IMR-90 (cell line): ENCODE results near the gene RIPOR2. TPM values are rescaled to one million over a fixed set of nuclear protein-coding genes. Genes with fewer than 3 reads are reported as not detected.
A peak's percentile ranks its signal among the peaks of the same experiment; 100 is the strongest.

Source experiments
- ATAC-seq: fragments of 200-7000 bp; cut with Tn5 transposase; 2 replicates; pipeline ENCODE4 v1.9.1; 2020; ENCODE audit warnings: low read depth, mild to moderate bottlenecking, moderate library complexity
- BruUV-seq: library from RNA; stranded (reverse); fragments of 400-500 nt; replicated peaks from 2 replicates; lab custom pipeline; 2021; lab: Mats Ljungman, UMichigan
- CTCF ChIA-PET: fragments of 300-600 bp; formaldehyde crosslinking; extraction: SDS; loops from one replicate; lab custom pipeline; 2021; ENCODE audit warnings: antibody characterized with exemption; lab: Yijun Ruan, JAX
- POLR2A ChIA-PET: fragments of 300-600 bp; sonication (Branson Sonifier 250); formaldehyde crosslinking; loops from one replicate; lab custom pipeline; 2022; ENCODE audit warnings: antibody characterized with exemption; ENCODE audit not compliant: unreplicated experiment; lab: Charles Lee
- DNase-seq: peaks from one replicate; pipeline ENCODE4 v3.0.0; 2013
- H2AFZ ChIP-seq: replicated peaks from 2 replicates; pipeline ENCODE3; 2013; ENCODE audit warnings: low read length, mild to moderate bottlenecking; ENCODE audit not compliant: poor library complexity
- H2AK5ac ChIP-seq: 2 replicates; pipeline ENCODE4 v1.6.1; 2013; ENCODE audit warnings: low read depth, low read length, inconsistent platforms
- H2AK9ac ChIP-seq: replicated peaks from 2 replicates; pipeline ENCODE3; 2013; ENCODE audit warnings: mild to moderate bottlenecking, low read depth, low read length, moderate library complexity; ENCODE audit not compliant: poor library complexity
- H2BK120ac ChIP-seq: 2 replicates; pipeline ENCODE4 v1.6.1; 2013; ENCODE audit warnings: low read depth, low read length, inconsistent platforms
- H2BK15ac ChIP-seq: 3 replicates; pipeline ENCODE4 v1.6.1; 2013; ENCODE audit warnings: low read depth, low read length, inconsistent platforms
- H2BK20ac ChIP-seq: 2 replicates; pipeline ENCODE4 v1.6.1; 2013; ENCODE audit warnings: low read depth, mild to moderate bottlenecking, inconsistent platforms, low read length, moderate library complexity
- H2BK5ac ChIP-seq: 2 replicates; pipeline ENCODE4 v1.6.1; 2013; ENCODE audit warnings: mild to moderate bottlenecking, low read depth, low read length, inconsistent platforms; ENCODE audit not compliant: poor library complexity, severe bottlenecking
- H3K14ac ChIP-seq: replicated peaks from 2 replicates; pipeline ENCODE4 v1.6.1; 2013; ENCODE audit warnings: low read depth, low read length, inconsistent platforms
- H3K18ac ChIP-seq: 2 replicates; pipeline ENCODE4 v1.6.1; 2013; ENCODE audit warnings: low read depth, low read length, control low read depth
- H3K23ac ChIP-seq: 2 replicates; pipeline ENCODE4 v1.6.1; 2013; ENCODE audit warnings: low read depth, low read length, inconsistent platforms
- H3K27ac ChIP-seq: 2 replicates; pipeline ENCODE4 v1.5.1; 2013; ENCODE audit warnings: mild to moderate bottlenecking, control low read depth, low read length; ENCODE audit not compliant: insufficient read depth
- H3K27me3 ChIP-seq: 2 replicates; pipeline ENCODE4 v1.6.1; 2013; ENCODE audit warnings: low read length; ENCODE audit not compliant: control insufficient read depth, insufficient read depth
- H3K36me3 ChIP-seq: 2 replicates; pipeline ENCODE4 v1.6.1; 2013; ENCODE audit warnings: low read length, mixed read lengths; ENCODE audit not compliant: control insufficient read depth, insufficient read depth
- H3K4ac ChIP-seq: 2 replicates; pipeline ENCODE4 v1.6.1; 2013; ENCODE audit warnings: low read depth, low read length, inconsistent platforms
- H3K4me1 ChIP-seq: 2 replicates; pipeline ENCODE4 v1.6.1; 2013; ENCODE audit warnings: low read length, mixed read lengths; ENCODE audit not compliant: control insufficient read depth, insufficient read depth
- H3K4me2 ChIP-seq: 2 replicates; pipeline ENCODE4 v1.6.1; 2013; ENCODE audit warnings: low read depth, mild to moderate bottlenecking, control low read depth, low read length, moderate library complexity
- H3K4me3 ChIP-seq: 2 replicates; pipeline ENCODE4 v1.5.1; 2013; ENCODE audit warnings: low read depth, mild to moderate bottlenecking, control low read depth, low read length, moderate library complexity; ENCODE audit not compliant: insufficient read depth
- H3K56ac ChIP-seq: 2 replicates; pipeline ENCODE4 v1.6.1; 2013; ENCODE audit warnings: low read length, inconsistent platforms; ENCODE audit not compliant: insufficient read depth; ENCODE audit errors: extremely low read depth
- H3K79me1 ChIP-seq, 2 experiments: 2 replicates each; pipeline ENCODE4 v1.6.1; 2013; ENCODE audit warnings: low read length in 2 of 2, inconsistent platforms in 1 of 2, low read depth in 1 of 2
- H3K9ac ChIP-seq: 2 replicates; pipeline ENCODE4 v1.6.1; 2013; ENCODE audit warnings: low read depth, low read length, control low read depth
- H3K9me1 ChIP-seq: 2 replicates; pipeline ENCODE4 v1.6.1; 2013; ENCODE audit warnings: low read length, inconsistent platforms; ENCODE audit not compliant: insufficient read depth
- H3K9me3 ChIP-seq: 2 replicates; pipeline ENCODE4 v1.6.1; 2013; ENCODE audit warnings: low read length; ENCODE audit not compliant: control insufficient read depth, insufficient read depth
- H4K20me1 ChIP-seq: 2 replicates; pipeline ENCODE4 v1.6.1; 2013; ENCODE audit warnings: low read length, inconsistent platforms; ENCODE audit not compliant: insufficient read depth
- H4K5ac ChIP-seq: 2 replicates; pipeline ENCODE4 v1.6.1; 2013; ENCODE audit warnings: mild to moderate bottlenecking, low read depth, low read length, control low read depth
- H4K8ac ChIP-seq, 2 experiments: 2 replicates each; pipeline ENCODE4 v1.6.1; 2013; ENCODE audit warnings: low read depth in 2 of 2, low read length in 2 of 2, control low read depth in 1 of 2, inconsistent platforms in 1 of 2
- H4K91ac ChIP-seq: 2 replicates; pipeline ENCODE4 v1.6.1; 2013; ENCODE audit warnings: low read depth, low read length, inconsistent platforms; ENCODE audit not compliant: insufficient read depth
- FOS ChIP-seq: fragments of 150-350 bp; IDR thresholded peaks from 2 replicates; pipeline ENCODE4 v1.6.1; 2016; ENCODE audit warnings: low read depth, low read length
- MAZ ChIP-seq: IDR thresholded peaks from 2 replicates; pipeline ENCODE4 v1.6.1; 2012; ENCODE audit warnings: low read depth, mild to moderate bottlenecking, low read length, improper control_type of control experiment, moderate library complexity, borderline replicate concordance
- WGBS, 2 experiments: methylation state at CpG; one replicate each; pipeline versions ENCODE4 v1.1.5 to v1.1.7; 2013; ENCODE audit warnings: missing lambda C conversion rate in 2 of 2; ENCODE audit not compliant: insufficient read length in 1 of 2; ENCODE audit errors: extremely low coverage in 2 of 2; 5-methylcytosine and 5-hydroxymethylcytosine counted together
- dilution Hi-C: fragments of 300-500 bp; cut with HindIII; formaldehyde crosslinking; loops from one replicate; pipeline ENCODE4 v1.14.3; 2018; ENCODE audit warnings: low sequenced_read_pairs; ENCODE audit not compliant: unreplicated experiment
- in situ Hi-C: fragments of 300-500 bp; cut with MboI; formaldehyde crosslinking; loops from 3 replicates; pipeline ENCODE4 v1.14.3; 2019; ENCODE audit warnings: low sequenced_read_pairs, inconsistent platforms, mixed read lengths
- intact Hi-C: fragments of 100-400 bp; cut with micrococcal nuclease; formaldehyde crosslinking; loops from 2 replicates; pipeline ENCODE4 v1.10.0; 2022
- polyA plus RNA-seq, 3 experiments: library from polyadenylated mRNA; depleted of rRNA; stranded (reverse); fragments of >200 nt; gene quantifications; 2 replicates each; pipeline ENCODE4 v1.2.3, GENCODE V29; 2012; ENCODE audit warnings: low replicate concordance in 1 of 3
- total RNA-seq: library from RNA; depleted of rRNA; stranded (reverse); fragments of >200 nt; gene quantifications from 2 replicates; pipeline ENCODE4 v1.2.3, GENCODE V29; 2012

The RIPOR2 gene
- total and polyA plus RNA-seq, 2 of the 4 experiments (the other 2 are of a cell fraction): 1.1 to 1.2 TPM

DNA sequence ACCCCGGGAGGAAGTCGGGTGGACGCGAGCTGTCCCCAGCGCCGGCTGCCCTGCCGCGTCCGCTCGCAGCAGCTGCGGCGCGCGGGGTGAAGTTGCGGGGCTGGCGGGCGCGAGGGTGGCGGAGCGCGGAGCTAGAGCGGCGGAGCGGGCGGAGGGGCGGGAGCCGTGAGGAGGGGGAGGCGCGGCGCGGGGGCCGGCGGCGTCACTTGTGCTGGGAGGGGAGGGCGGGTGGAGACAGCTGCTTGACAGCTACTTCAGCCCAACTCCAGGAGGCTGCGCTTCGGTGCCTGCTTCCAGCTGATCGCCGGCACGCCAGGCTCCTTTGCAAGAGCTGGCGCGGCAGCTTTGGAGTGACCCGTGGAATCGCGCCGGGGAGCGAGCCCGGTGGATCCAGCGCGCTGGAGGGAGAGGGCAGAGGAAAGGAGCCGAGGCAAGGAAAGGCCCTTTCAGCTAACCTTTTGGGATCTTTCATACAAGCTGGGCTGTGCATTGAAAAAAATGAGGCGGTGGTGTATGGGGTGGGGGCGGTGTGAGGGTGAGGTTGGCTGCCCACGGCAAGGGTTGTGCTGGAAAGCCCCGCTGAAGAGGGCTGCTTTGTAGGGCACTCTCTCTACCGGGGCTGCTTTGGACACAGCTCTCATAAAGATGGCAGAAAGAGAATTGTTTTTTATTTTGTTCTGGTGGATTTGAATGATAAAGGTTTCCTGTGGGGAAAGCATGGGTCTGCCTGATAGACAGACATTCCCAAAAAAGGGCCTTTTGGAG, 24.6 kb downstream of the RIPOR2 start:
- ATAC-seq (peak; percentile 76), DNase-seq (peak; percentile 65)
- Histone ChIP-seq H3K18ac (peak overlapping the region; percentile 75), H3K14ac (peak overlapping the region; percentile 80), H3K4me1 (peaks cover 22% of the 10 kb centered on the region), H4K8ac (peak overlapping the region in 1 of 2 experiments; percentile 60; a peak in 2 of 4 replicates), H4K91ac (peak overlapping the region; percentile 31; the same call in 1 of the 2 replicates), H2AK9ac (peak overlapping the region; percentile 7), H2BK120ac (peak overlapping the region; percentile 56; the same call in 1 of the 2 replicates), H3K56ac (no peak overlapping the region), H4K20me1 (no peaks in the 10 kb centered on the region), H3K4ac (peak overlapping the region; percentile 38), H3K23ac (peak overlapping the region; percentile 74), H3K4me2 (peak overlapping the region; percentile 93), H2BK20ac (no peak overlapping the region), H2AFZ (peak overlapping the region; percentile 77), H2BK15ac (peak overlapping the region; percentile 10; the same call in 1 of the 3 replicates), H3K9me3 (no peaks in the 10 kb centered on the region), H3K27ac (peak overlapping the region; percentile 73), H3K79me1 (peaks cover 3 to 11% of the 10 kb centered on the region in 2 experiments; a peak in 2 of 4 replicates), H4K5ac (no peak overlapping the region; the same call in 1 of the 2 replicates), H3K4me3 (peak overlapping the region; percentile 75), H2AK5ac (no peak overlapping the region), H3K9me1 (peaks cover 12% of the 10 kb centered on the region; the same call in 1 of the 2 replicates), H3K27me3 (peaks cover 5% of the 10 kb centered on the region), H3K9ac (peak overlapping the region; percentile 87), H2BK5ac (no peak overlapping the region), H3K36me3 (no peaks in the 10 kb centered on the region)
- TF ChIP-seq FOS (no peak), MAZ (peak; percentile 14; the same call in 1 of the 2 replicates)
- dilution Hi-C loops (no loop called here), intact Hi-C loops (loop anchor here (2.0 to 5.0 kb wide), 3 partner anchors 54 to 161 kb away; no protein-coding TSS in a partner anchor), in situ Hi-C loops (no loop called here)
- WGBS, 2 experiments: 0% methylated on average over 3 of the region's 56 CpGs; no CpG with 5 or more reads in 1 of the 2 experiments
- CTCF ChIA-PET: interaction anchor here (0.6 to 3.1 kb wide), 7 partner anchors 8 to 131 kb away, joined by 3 to 20 read pairs (median 8); no protein-coding TSS in a partner anchor
- no TSS peak for BruUV-seq
- POLR2A ChIA-PET: no interaction called here
